GM10266 (cell line): ENCODE measurements around the gene CFAP90.
A peak's percentile ranks its signal among the peaks of the same experiment; 100 is the strongest.

Experiments
- DNase-seq: peaks from one replicate; pipeline ENCODE4 v3.0.0; 2012; ENCODE audit errors: extremely low spot score
- TF ChIP-seq, protein P1 (sequence below): IDR thresholded peaks from 2 replicates; pipeline ENCODE4 v1.5.1; 2012; ENCODE audit warnings: mild to moderate bottlenecking, low read depth; ENCODE audit not compliant: control insufficient read depth, insufficient read depth; ENCODE audit errors: missing control alignments

CFAP90 gene

GRCh38 chr5:7850395-7851239, at the start of gene CFAP90:
CFAP90 (minus strand) TSS chr5:7851133; CDS start chr5:7851021, 112 bp downstream.
- TF ChIP-seq, protein P1, sequence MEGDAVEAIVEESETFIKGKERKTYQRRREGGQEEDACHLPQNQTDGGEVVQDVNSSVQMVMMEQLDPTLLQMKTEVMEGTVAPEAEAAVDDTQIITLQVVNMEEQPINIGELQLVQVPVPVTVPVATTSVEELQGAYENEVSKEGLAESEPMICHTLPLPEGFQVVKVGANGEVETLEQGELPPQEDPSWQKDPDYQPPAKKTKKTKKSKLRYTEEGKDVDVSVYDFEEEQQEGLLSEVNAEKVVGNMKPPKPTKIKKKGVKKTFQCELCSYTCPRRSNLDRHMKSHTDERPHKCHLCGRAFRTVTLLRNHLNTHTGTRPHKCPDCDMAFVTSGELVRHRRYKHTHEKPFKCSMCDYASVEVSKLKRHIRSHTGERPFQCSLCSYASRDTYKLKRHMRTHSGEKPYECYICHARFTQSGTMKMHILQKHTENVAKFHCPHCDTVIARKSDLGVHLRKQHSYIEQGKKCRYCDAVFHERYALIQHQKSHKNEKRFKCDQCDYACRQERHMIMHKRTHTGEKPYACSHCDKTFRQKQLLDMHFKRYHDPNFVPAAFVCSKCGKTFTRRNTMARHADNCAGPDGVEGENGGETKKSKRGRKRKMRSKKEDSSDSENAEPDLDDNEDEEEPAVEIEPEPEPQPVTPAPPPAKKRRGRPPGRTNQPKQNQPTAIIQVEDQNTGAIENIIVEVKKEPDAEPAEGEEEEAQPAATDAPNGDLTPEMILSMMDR: no peak
- no peak for DNase-seq

DNA sequence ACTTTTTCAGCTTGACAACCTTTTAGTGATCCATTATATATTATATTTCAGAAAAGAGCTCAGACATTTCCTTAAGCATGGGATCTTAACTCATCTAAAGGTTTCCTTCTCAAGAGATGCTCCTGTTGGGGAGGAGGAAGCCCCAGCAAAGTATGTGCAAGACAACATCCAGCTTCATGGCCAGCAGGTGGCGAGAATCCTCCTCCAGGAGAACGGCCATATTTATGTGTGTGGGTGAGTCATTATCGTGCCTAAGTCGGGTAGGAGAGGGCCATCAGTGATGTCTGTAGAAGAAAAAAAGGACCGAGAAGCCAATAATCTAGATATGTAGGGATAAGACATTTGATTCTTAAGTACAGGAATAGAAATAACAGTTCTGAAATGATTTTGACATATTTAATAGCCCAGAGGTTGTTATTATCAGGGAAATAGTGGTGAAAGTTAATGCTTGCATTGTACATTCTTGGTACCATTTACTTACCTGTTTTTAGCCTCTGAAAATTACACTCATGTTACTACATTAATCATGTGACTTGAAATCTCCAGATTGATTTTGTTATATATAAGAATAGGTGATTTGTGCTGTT, 46.2 kb upstream of the CFAP90 start:
- TF ChIP-seq, protein P1: no peak
- DNase-seq: no peak

- DNase-seq: peak; percentile 18
- TF ChIP-seq, protein P1: no peak
Observed at GRCh38 chr5:7894860-7895259, 43.9 kb upstream of the CFAP90 start.

GRCh38 chr5:7894439-7894838, 43.5 kb upstream of the CFAP90 start:
- TF ChIP-seq, protein P1: no peak

DNA sequence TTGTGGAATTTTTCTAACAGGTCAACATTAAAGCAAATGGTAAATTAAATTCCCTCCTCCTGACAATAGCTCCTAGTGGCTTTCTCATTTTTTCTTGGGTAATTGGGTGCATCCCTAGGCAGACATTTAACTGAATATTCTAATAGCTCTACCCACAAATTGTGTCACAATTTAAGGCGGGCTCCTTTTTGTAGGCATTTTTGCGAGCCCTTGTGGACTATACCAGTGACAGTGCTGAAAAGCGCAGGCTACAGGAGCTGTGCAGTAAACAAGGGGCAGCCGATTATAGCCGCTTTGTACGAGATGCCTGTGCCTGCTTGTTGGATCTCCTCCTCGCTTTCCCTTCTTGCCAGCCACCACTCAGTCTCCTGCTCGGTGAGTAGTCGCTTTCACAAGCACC, 38.0 kb upstream of the CFAP90 start:
- no peak for DNase-seq
- TF ChIP-seq, protein P1: no peak

More at GRCh38 chr5:7894439-7894838, 43.5 kb upstream of the CFAP90 start:
- no peak for DNase-seq

- DNase-seq: no peak
- TF ChIP-seq, protein P1: peak; percentile 43
Observed at GRCh38 chr5:7886849-7887475, 36.0 kb upstream of the CFAP90 start.
